Tibial artery (tissue), 4 donors: Measurements from ENCODE around the gene KLHL7.

Source experiments
- DNase-seq, 2 donors: peaks; one replicate each; pipeline ENCODE4 v3.0.0-alpha.2; 2019
- H3K27ac ChIP-seq, 2 donors: fragments of 200-600 bp; sonication (generic) in 1 of 2; 1 replicate in 1 of 2; 2 replicates in 1 of 2; pipeline ENCODE4 v1.5.1; 2018 to 2019; ENCODE audit warnings: mild to moderate bottlenecking in 1 of 2
- H3K27me3 ChIP-seq, 2 donors: fragments of 200-600 bp; sonication (generic) in 1 of 2; one replicate each; pipeline versions ENCODE4 v1.5.1 to v1.6.0; 2016 to 2019
- H3K36me3 ChIP-seq, 3 donors: fragments of 200-600 bp; sonication (generic) in 2 of 3; one replicate each; pipeline ENCODE4 v1.5.1; 2016 to 2019; ENCODE audit warnings: mild to moderate bottlenecking in 2 of 3
- H3K4me1 ChIP-seq, 4 donors: fragments of 200-600 bp; sonication (generic) in 2 of 4; 1 replicate in 3 of 4; 2 replicates in 1 of 4; pipeline ENCODE4 v1.5.1; 2016 to 2019
- H3K4me3 ChIP-seq, 2 donors: fragments of 200-600 bp; sonication (generic) in 1 of 2; 1 replicate in 1 of 2; 2 replicates in 1 of 2; pipeline ENCODE4 v1.5.1; 2018 to 2019; ENCODE audit warnings: mild to moderate bottlenecking in 2 of 2
- H3K9me3 ChIP-seq, 3 donors: fragments of 200-600 bp; sonication (generic) in 1 of 3; one replicate each; pipeline ENCODE4 v1.5.1; 2016 to 2019
- intact Hi-C: fragments of 100-400 bp; cut with DNase I; formaldehyde crosslinking; loops from one replicate; pipeline ENCODE4 v1.15.0; 2023; ENCODE audit warnings: low total_unique reads
- TF ChIP-seq, protein P1 (sequence below), 2 experiments: fragments of 200-600 bp in 1 of 2; fragments of 450-650 bp in 1 of 2; IDR thresholded peaks; one replicate each; pipeline ENCODE4 v1.5.1; 2017 to 2019; ENCODE audit warnings: antibody characterized with exemption in 2 of 2, mild to moderate bottlenecking in 1 of 2, moderate library complexity in 1 of 2

The KLHL7 gene

GRCh38 chr7:23133797-23134196, 28.2 kb downstream of the KLHL7 start:
- intact Hi-C loops: no loop called here
- H3K4me1 ChIP-seq: no peaks in the 10 kb centered on the region
- peaks cover 7 to 20% (median 8%) of the 10 kb centered on the region in 3 donors for H3K36me3 ChIP-seq
- no peaks in the 10 kb centered on the region for H3K9me3 ChIP-seq
- H3K4me3 ChIP-seq: no peak overlapping the region
- TF ChIP-seq, protein P1, sequence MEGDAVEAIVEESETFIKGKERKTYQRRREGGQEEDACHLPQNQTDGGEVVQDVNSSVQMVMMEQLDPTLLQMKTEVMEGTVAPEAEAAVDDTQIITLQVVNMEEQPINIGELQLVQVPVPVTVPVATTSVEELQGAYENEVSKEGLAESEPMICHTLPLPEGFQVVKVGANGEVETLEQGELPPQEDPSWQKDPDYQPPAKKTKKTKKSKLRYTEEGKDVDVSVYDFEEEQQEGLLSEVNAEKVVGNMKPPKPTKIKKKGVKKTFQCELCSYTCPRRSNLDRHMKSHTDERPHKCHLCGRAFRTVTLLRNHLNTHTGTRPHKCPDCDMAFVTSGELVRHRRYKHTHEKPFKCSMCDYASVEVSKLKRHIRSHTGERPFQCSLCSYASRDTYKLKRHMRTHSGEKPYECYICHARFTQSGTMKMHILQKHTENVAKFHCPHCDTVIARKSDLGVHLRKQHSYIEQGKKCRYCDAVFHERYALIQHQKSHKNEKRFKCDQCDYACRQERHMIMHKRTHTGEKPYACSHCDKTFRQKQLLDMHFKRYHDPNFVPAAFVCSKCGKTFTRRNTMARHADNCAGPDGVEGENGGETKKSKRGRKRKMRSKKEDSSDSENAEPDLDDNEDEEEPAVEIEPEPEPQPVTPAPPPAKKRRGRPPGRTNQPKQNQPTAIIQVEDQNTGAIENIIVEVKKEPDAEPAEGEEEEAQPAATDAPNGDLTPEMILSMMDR (IDR thresholded peaks at IDR 0.05): no peak
- H3K27ac ChIP-seq: no peak overlapping the region
- no peaks in the 10 kb centered on the region for H3K27me3 ChIP-seq
- DNase-seq: no peak

- no peak for DNase-seq
These were observed 30.2 kb downstream of the KLHL7 start for GRCh38 chr7:23135755-23136154.

DNA sequence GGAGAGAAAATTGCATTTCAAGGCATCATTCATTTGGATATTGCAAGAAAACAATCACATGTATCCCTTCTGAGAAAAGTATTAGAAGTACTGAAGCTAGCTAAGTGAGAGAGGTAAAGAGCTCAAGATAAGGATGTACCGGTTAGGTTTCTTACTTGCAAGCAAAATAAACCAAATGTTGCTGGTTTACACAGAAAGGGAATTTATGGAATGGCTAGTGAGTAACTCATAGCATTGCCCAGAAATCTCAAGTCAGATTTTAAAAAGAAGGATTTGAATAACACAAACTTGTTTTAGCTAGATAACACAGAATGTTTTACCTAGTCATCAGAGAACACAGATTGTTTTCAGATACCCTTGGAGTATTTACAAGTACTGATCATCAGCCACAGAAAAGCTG, 30.6 kb downstream of the KLHL7 start:
- DNase-seq: no peak
- H3K36me3 ChIP-seq: peaks cover 7 to 14% (median 9%) of the 10 kb centered on the region in 3 donors
- H3K4me1 ChIP-seq: no peaks in the 10 kb centered on the region
- H3K27ac ChIP-seq: no peak overlapping the region
- intact Hi-C loops: no loop called here
- H3K4me3 ChIP-seq: no peak overlapping the region
- no peaks in the 10 kb centered on the region for H3K27me3 ChIP-seq
- TF ChIP-seq, protein P1 (IDR thresholded peaks at IDR 0.05): no peak
- H3K9me3 ChIP-seq: no peaks in the 10 kb centered on the region

More at GRCh38 chr7:23135755-23136154, 30.2 kb downstream of the KLHL7 start:
- Histone ChIP-seq H3K9me3 (no peaks in the 10 kb centered on the region), H3K4me3 (no peak overlapping the region), H3K27me3 (no peaks in the 10 kb centered on the region), H3K4me1 (no peaks in the 10 kb centered on the region), H3K36me3 (peaks cover 2 to 9% (median 7%) of the 10 kb centered on the region in 3 donors), H3K27ac (no peak overlapping the region)
- TF ChIP-seq, protein P1 (IDR thresholded peaks at IDR 0.05): no peak
- intact Hi-C loops: no loop called here

- intact Hi-C loops: no loop called here
- Histone ChIP-seq H3K4me1 (no peaks in the 10 kb centered on the region), H3K4me3 (no peak overlapping the region), H3K27ac (no peak overlapping the region), H3K27me3 (no peaks in the 10 kb centered on the region), H3K9me3 (no peaks in the 10 kb centered on the region), H3K36me3 (peaks cover 19 to 48% (median 29%) of the 10 kb centered on the region in 3 donors)
- DNase-seq: no peak
- TF ChIP-seq, protein P1 (IDR thresholded peaks at IDR 0.05): no peak
These were observed 52.1 kb downstream of the KLHL7 start for GRCh38 chr7:23157679-23158078.

DNA sequence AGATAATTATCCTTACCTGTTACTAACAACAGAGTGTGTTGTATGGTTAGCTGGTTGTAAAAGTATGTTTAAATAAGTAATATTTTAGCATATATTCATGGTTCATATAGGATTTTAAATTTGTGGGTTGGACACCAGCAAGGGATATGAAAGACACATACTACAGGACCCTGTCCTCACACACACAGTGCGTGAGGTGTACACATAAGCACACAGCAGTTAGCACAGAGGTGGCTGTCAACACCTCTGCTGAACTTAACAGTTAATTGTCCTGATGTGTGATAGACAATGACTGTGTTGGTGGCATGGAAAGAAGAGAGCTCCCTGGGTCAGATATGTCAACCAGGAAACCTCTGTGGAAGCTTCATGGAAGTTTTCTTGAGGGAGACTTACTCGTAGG, 53.0 kb downstream of the KLHL7 start:
- intact Hi-C loops: no loop called here
- Histone ChIP-seq H3K9me3 (no peaks in the 10 kb centered on the region), H3K27me3 (no peaks in the 10 kb centered on the region), H3K4me1 (no peaks in the 10 kb centered on the region), H3K4me3 (no peak overlapping the region), H3K36me3 (peaks cover 16 to 40% (median 20%) of the 10 kb centered on the region in 3 donors), H3K27ac (no peak overlapping the region)
- TF ChIP-seq, protein P1 (IDR thresholded peaks at IDR 0.05): no peak
- DNase-seq: no peak

- no peak for DNase-seq
- intact Hi-C loops: no loop called here
- TF ChIP-seq, protein P1 (IDR thresholded peaks at IDR 0.05): no peak
- Histone ChIP-seq H3K36me3 (peaks cover 2 to 29% (median 13%) of the 10 kb centered on the region in 3 donors), H3K9me3 (no peaks in the 10 kb centered on the region), H3K27me3 (no peaks in the 10 kb centered on the region), H3K4me1 (no peaks in the 10 kb centered on the region), H3K27ac (no peak overlapping the region), H3K4me3 (no peak overlapping the region)
These were observed 55.9 kb downstream of the KLHL7 start for GRCh38 chr7:23161482-23161881.
